EH (cell line): ENCODE measurements around the gene IQCH.

Experiments
- DNase-seq: peaks from one replicate; pipeline ENCODE4 v3.0.0-alpha.2; 2015; ENCODE audit warnings: low read depth

The IQCH gene

GRCh38 chr15:67254238-67255175 is at the start of gene IQCH, which contains the start of gene AAGAB:
Gene IQCH (plus strand): TSS chr15:67254786. CDS start chr15:67254897, 111 bp downstream.
Gene AAGAB (minus strand): TSS chr15:67254661. CDS start chr15:67254631, 30 bp downstream.
- peak; percentile 97 for DNase-seq

DNA sequence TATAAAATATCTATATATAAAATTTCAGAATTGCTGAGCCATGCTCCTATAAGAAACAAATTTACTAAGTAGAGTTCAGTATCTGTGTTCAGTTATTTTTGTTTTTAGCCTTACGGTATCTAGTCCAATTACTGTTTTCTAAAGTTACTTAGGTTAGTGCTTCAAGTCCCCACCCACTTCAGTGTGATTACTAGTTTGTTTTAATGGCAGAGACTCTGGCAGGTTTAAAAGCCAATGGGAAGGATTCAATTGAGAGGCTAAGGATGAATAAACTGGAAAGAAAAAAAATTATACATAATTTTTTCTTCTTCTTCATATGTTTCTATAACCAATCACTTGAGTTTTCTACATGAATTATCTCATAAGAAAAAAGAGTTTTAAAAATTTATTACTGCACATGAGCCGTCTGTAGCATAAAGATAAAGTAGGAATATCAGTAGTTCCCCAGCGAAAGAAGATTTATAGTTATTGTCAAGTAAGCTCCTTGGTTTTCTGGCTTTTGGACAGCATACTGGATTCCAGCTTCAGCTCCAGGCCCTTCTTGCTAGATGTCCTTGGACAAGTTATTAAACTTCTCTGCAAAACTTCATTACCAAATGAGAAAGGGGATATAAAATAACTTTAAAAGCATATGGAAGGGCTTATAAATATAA is 46.9 kb upstream of the IQCH start:
- no peak for DNase-seq

DNA sequence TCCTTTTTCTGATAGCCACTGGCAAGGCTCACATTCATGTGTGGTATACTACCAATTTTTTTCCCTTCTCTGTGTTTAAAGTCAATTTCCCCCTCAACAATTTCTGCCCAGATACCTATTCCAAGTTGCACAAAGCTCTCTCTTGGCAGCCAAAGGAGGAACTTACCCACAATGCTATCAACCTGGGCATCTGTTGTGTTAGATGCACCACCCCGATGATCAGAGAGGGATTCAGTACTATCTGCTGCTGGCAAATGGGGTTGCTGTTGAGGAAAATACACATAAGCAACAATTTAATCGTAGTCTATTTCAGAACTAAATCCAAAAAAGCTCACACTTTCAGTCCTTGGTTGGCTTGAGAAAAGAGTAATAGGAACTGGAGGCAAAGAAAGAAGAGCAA is 46.2 kb upstream of the IQCH start:
- DNase-seq, result no peak

DNA sequence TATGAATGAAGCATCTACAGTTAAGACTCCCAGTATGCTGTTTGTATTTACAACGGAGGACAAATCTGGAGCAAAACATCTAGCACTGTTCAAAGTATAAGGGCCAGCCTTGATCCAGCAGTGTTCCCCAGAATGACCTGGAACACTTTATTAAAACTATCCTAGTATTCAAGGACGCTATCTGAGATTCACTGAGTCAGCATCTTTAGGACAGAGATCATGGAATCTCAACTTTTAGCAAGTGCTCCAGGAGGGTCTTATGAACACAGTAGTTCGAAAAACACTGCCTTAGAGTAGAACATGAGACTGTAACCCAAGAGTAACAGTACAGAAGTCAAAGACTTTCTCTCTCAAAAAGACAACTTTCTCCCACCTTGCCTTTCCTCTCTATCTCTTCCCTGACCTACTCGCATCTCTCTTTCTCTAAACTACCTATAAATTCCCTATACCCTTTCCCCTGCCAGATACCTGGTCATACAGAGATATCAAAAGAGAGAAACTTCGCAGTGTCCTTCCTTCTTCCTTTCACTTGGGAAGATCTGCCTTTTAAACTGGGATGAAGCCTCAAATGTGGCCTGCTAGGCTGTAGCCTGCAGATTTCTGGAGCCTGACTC is 43.9 kb upstream of the IQCH start:
- no peak for DNase-seq

GRCh38 chr15:67212684-67213367 is 41.8 kb upstream of the IQCH start:
- DNase-seq, result no peak

DNA sequence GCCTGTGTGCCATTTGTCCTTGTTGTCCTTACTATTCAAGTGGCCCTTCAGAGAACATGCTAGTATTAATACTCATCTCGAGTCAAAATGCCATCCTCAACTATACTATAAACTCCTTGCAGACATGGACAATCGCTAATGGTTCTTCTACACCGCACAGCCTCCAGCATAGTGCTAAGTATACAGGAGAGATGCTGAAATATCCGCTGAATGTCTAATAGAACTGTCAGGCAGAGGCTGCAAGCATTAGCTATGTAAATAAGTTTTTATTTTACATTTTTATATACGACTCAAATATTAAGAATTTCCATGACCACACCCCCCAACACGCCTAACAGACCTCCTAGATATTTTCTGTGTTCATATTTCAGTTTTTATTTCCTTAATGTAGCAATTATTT is 39.5 kb upstream of the IQCH start:
- no peak for DNase-seq

DNA sequence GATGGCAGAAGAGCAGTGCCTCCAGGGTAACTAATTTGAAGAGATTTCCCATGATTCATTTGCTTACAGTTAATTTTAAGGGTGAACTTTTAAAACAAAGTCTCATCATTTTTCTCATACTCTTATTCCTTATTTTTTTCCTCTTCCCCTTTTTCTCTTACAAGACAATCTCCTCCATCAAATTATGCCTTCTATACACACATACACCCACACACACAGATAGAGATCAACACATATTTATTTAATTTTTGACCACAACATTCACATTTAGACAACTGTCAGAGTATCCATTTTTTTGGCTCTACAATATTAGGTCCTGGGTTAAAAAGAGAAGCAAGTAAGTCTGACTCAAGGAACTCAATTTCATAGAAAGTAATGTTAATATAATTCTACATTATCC is 37.7 kb upstream of the IQCH start:
- DNase-seq, result peak; percentile 26

DNA sequence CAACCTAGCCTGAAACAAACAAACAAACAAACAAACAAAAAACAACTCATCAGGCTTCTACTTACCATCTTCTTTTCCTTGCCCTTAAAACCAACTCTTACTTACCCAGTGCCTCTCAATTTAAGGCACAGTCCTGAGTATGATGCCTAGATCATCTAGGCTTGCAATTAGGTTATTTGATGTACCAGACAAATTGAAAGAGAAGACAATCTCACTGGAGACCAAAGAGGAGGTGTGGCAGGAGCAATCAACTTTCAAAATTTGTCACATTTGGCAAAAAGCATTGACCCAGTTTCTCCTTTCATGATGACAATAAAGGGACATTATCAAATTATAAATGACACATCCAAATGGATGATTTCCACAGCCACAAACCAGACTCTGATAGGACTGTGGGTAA is 36.2 kb upstream of the IQCH start:
- no peak for DNase-seq

DNA sequence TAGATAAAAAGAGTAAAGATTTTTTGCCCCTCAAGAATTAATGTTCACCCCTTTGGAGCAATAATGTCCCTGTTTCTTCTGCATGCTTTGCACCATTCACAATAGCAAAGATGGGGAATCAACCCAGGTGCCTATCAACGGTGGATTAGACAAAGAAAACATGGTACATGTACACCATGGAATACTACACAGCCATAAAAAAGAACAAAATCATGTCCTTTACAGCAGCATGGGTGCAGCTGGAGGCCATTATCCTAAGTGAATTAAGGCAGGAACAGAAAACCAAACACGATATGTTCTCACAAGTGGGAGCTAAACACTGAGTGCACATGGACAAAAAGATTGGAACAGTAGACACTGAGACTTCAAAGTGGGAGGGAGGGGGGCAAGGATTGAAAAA is 35.3 kb upstream of the IQCH start:
- no peak for DNase-seq

- DNase-seq, result no peak
These were observed 29.7 kb upstream of the IQCH start for GRCh38 chr15:67224889-67225288.

GRCh38 chr15:67225336-67225735 is 29.2 kb upstream of the IQCH start:
- DNase-seq, result peak; percentile 88

GRCh38 chr15:67227431-67227830 is 27.2 kb upstream of the IQCH start:
- no peak for DNase-seq

- no peak for DNase-seq
These were observed 26.7 kb upstream of the IQCH start for GRCh38 chr15:67227846-67228245.

DNA sequence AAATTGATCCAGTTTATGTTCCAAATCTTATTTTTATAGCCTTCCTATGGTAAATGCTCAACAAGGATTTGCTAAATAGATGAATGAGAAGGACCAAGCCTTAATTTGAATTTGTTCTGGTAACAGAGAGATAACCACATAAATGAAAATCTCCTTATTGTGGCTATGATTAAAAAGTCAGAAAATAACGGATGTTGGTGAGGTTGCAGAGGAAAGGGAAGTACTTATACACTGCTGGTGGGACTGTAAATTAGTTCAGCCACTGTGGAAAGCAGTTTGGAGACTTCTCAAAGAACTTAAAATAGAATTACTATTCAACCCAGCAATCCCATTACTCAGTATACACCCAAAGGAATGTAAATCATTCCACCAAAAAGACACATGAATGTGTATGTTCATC is 26.3 kb upstream of the IQCH start:
- DNase-seq, result peak; percentile 34

GRCh38 chr15:67230504-67230903 is 24.1 kb upstream of the IQCH start:
- no peak for DNase-seq

GRCh38 chr15:67232591-67232990 is 22.0 kb upstream of the IQCH start:
- DNase-seq, result no peak

GRCh38 chr15:67240235-67241131 is 14.1 kb upstream of the IQCH start:
- DNase-seq, result no peak

DNA sequence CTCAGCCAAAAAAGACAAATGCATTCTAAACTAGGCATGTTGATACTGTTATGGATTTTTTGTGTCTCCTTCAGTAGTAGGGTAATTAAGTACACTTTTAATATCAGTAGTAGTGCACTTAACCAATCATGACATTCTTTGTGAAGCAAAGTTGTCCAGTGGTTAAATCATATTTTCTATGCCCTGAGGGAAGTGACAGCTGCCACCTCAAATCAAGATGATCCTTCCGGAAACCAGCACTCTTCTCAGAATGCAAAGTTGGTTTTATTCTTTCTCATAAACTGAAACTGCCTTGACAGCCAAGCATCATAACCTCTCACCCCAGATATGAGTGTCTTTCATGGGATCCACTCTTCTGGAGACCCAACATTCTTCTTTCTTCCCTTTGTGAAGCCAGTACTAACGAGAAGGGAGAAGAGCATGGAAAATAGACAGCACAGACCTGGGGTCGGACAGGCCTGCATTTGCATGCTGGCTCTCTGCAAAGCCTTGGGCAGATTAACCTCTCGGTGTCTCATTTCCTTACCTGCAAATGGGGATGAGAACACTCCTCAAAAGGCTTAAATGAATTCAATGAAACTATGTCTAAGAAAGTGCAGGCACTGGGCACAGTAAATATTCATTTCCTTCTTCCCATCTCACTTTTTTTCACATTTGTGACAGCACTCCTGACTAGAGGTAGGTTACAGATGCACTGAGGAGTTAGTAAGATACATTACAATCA is 13.3 kb upstream of the IQCH start:
- peak; percentile 22 for DNase-seq

DNA sequence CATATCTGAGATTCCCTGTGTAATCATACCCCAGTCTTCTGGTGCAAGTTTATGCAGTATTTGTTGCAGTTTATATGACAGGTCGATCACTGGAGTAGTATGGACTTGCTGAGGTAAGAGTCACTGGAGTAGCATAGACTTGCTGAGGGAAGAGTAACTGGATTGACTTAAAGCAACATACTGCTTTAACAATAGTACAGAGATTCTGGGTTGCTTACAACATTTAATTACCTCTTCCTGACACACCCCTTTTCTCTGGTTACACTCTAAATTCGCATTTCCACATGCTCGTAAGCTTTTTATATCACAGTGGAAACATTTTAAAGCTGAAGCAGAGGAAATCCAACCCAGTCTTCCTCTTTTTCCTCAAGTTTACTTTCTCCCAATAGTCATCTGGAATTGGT is 11.9 kb upstream of the IQCH start:
- DNase-seq, result peak; percentile 63

DNA sequence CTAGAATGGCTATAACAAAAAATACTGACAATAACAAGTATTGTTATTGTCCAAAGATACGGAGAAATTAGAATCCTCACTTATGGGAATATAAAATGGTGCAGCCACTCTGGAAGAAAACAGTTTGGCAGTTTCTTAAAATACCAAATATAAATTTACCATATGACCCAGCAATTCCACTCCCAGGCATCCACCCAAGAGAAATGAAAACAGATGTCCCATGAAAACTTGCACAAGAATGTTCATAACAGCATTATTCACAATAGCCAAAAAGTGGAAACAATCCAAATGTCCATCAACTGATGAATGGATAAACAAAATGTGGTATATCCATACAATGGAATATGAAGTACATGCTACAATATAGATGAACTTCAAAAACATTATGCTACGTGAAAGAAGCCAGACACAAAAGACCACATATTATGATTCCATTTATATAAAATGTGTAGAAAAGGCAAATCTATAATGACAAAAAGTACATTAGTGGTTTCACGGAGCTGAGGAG is 9.6 kb upstream of the IQCH start:
- DNase-seq, result peak; percentile 69
